Peyer's patch (tissue), 4 donors: Measurements from ENCODE around the gene PTPRN.

Experiments used
- POLR2A ChIP-seq, 2 donors: fragments of 450-650 bp; IDR thresholded peaks; one replicate each; pipeline ENCODE4 v1.5.1; 2017; ENCODE audit warnings: antibody characterized with exemption in 2 of 2, mild to moderate bottlenecking in 2 of 2, moderate library complexity in 2 of 2
- TF ChIP-seq, protein P1 (sequence below), 6 experiments: fragments of 450-650 bp in 4 of 6; fragments of 200-600 bp in 2 of 6; sonication (generic) in 1 of 6; IDR thresholded peaks; one replicate each; pipeline ENCODE4 v1.5.1; 2017 to 2019; ENCODE audit warnings: antibody characterized with exemption in 6 of 6, mild to moderate bottlenecking in 3 of 6, moderate library complexity in 1 of 6

DNA sequence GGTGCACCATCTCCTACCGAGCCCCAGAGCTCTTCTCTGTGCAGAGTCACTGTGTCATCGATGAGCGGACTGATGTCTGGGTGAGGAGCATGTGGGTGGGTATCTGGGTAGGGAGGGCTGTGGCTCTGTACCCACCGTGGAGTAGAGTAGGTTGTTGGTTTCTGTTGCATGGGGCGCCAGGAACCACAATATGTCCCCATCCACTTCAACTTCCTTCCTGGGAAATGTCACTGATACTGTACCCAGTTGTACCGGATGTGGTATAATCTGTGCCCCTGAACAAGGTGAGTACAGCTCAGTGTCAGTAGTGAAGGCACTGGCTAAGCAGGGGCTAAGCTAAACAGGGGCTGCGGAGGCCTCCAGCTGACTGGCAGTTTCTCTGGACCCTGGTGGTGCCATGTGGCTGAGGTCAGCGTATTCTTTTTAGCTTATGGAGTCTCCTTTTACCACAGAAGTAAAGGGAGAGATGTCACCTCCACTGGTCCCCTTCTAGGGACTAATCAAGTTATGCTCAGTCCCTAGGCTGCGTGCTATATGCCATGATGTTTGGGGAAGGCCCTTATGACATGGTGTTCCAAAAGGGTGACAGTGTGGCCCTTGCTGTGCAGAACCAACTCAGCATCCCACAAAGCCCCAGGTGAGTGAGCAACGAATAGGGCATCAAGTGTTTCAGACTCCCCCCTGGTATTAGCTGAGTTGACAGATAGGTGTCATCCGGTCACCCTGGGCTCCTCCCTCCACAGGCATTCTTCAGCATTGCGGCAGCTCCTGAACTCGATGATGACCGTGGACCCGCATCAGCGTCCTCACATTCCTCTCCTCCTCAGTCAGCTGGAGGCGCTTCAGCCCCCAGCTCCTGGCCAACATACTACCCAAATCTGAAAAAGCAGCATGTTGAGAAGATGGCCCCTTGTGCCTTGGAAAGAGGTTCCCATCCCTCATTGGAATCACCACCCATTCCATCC lies 61.2 kb downstream of the PTPRN start:
- TF ChIP-seq, protein P1, sequence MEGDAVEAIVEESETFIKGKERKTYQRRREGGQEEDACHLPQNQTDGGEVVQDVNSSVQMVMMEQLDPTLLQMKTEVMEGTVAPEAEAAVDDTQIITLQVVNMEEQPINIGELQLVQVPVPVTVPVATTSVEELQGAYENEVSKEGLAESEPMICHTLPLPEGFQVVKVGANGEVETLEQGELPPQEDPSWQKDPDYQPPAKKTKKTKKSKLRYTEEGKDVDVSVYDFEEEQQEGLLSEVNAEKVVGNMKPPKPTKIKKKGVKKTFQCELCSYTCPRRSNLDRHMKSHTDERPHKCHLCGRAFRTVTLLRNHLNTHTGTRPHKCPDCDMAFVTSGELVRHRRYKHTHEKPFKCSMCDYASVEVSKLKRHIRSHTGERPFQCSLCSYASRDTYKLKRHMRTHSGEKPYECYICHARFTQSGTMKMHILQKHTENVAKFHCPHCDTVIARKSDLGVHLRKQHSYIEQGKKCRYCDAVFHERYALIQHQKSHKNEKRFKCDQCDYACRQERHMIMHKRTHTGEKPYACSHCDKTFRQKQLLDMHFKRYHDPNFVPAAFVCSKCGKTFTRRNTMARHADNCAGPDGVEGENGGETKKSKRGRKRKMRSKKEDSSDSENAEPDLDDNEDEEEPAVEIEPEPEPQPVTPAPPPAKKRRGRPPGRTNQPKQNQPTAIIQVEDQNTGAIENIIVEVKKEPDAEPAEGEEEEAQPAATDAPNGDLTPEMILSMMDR (IDR thresholded peaks at IDR 0.05): no peak
- no peak for TF ChIP-seq POLR2A (IDR thresholded peaks at IDR 0.05)
